GM18951 (cell line): Measurements from ENCODE around the gene KRT5.

Experiments used
- POLR2A ChIP-seq: IDR thresholded peaks from 4 replicates; pipeline ENCODE4 v1.6.1; 2011; ENCODE audit warnings: mild to moderate bottlenecking; ENCODE audit not compliant: insufficient read length, insufficient read depth; ENCODE audit errors: extremely low read depth
- in situ Hi-C: fragments of 300-500 bp; cut with MboI; formaldehyde crosslinking; loops from one replicate; pipeline ENCODE4 v1.12.0; 2022; ENCODE audit warnings: low sequenced_read_pairs, mixed read lengths, inconsistent platforms; ENCODE audit not compliant: unreplicated experiment

KRT5 gene

GRCh38 chr12:52543985-52544883 lies 24.0 kb upstream of the KRT5 start:
- no peak for TF ChIP-seq POLR2A
- in situ Hi-C loops, result no loop called here

- in situ Hi-C loops, result no loop called here
- no peak for TF ChIP-seq POLR2A
These were observed 22.7 kb upstream of the KRT5 start for GRCh38 chr12:52542785-52543318.

- in situ Hi-C loops, result no loop called here
- no peak for TF ChIP-seq POLR2A
These were observed 22.0 kb upstream of the KRT5 start for GRCh38 chr12:52542157-52542556.

- in situ Hi-C loops, result no loop called here
- TF ChIP-seq POLR2A, result no peak
These were observed 21.5 kb upstream of the KRT5 start for GRCh38 chr12:52541709-52542108.

- no peak for TF ChIP-seq POLR2A
- in situ Hi-C loops, result no loop called here
These were observed 20.3 kb upstream of the KRT5 start for GRCh38 chr12:52540531-52540930.

- no peak for TF ChIP-seq POLR2A
- in situ Hi-C loops, result no loop called here
These were observed 19.6 kb upstream of the KRT5 start for GRCh38 chr12:52539821-52540173.

GRCh38 chr12:52539083-52539820 lies 19.1 kb upstream of the KRT5 start:
- TF ChIP-seq POLR2A, result no peak

GRCh38 chr12:52537101-52537500 lies 16.9 kb upstream of the KRT5 start:
- TF ChIP-seq POLR2A, result no peak
- in situ Hi-C loops, result no loop called here

More at GRCh38 chr12:52539083-52539820, 19.1 kb upstream of the KRT5 start:
- in situ Hi-C loops, result no loop called here

GRCh38 chr12:52535574-52535973 lies 15.4 kb upstream of the KRT5 start:
- in situ Hi-C loops, result no loop called here

GRCh38 chr12:52534482-52534881 lies 14.3 kb upstream of the KRT5 start:
- in situ Hi-C loops, result no loop called here
- TF ChIP-seq POLR2A, result no peak

More at GRCh38 chr12:52535574-52535973, 15.4 kb upstream of the KRT5 start:
- no peak for TF ChIP-seq POLR2A

GRCh38 chr12:52533686-52534470 lies 13.7 kb upstream of the KRT5 start:
- in situ Hi-C loops, result no loop called here
- TF ChIP-seq POLR2A, result no peak

- TF ChIP-seq POLR2A, result no peak
- in situ Hi-C loops, result no loop called here
These were observed 12.4 kb upstream of the KRT5 start for GRCh38 chr12:52532636-52533035.

GRCh38 chr12:52531566-52532300 lies 11.5 kb upstream of the KRT5 start:
- in situ Hi-C loops, result no loop called here
- no peak for TF ChIP-seq POLR2A

GRCh38 chr12:52530905-52531304 lies 10.7 kb upstream of the KRT5 start:
- no peak for TF ChIP-seq POLR2A
- in situ Hi-C loops, result no loop called here
